GM19238 (cell line): ENCODE data around the gene COL18A1.
"Not testable (repeated sequence)": the region's sequence is repeated elsewhere in the genome, so short reads cannot be mapped to it uniquely, and the experiment has no call there.

ENCODE experiments used
- DNase-seq: peaks from one replicate; pipeline ENCODE4 v3.0.0; 2011; ENCODE audit warnings: low spot score; ENCODE audit not compliant: insufficient read length

Gene COL18A1

GRCh38 chr21:45367402-45368351 lies 37.3 kb upstream of the COL18A1 start:
- DNase-seq: no peak

GRCh38 chr21:45369018-45369417 lies 35.9 kb upstream of the COL18A1 start:
- not testable (repeated sequence) for DNase-seq

- no peak for DNase-seq
Observed at GRCh38 chr21:45370575-45370974, 34.4 kb upstream of the COL18A1 start.

- no peak for DNase-seq
Observed at GRCh38 chr21:45371081-45371480, 33.9 kb upstream of the COL18A1 start.

- no peak for DNase-seq
Observed at GRCh38 chr21:45371655-45372054, 33.3 kb upstream of the COL18A1 start.

- DNase-seq: no peak
Observed at GRCh38 chr21:45372732-45373355, 32.1 kb upstream of the COL18A1 start.

GRCh38 chr21:45373991-45374816 lies 30.8 kb upstream of the COL18A1 start:
- DNase-seq: no peak

GRCh38 chr21:45374826-45375455 lies 30.0 kb upstream of the COL18A1 start:
- DNase-seq: no peak

GRCh38 chr21:45376459-45377324 lies 28.3 kb upstream of the COL18A1 start:
- DNase-seq: no peak

GRCh38 chr21:45377325-45377709 lies 27.6 kb upstream of the COL18A1 start:
- no peak for DNase-seq

- DNase-seq: no peak
Observed at GRCh38 chr21:45377866-45378257, 27.1 kb upstream of the COL18A1 start.

GRCh38 chr21:45378258-45378966 lies 26.6 kb upstream of the COL18A1 start:
- DNase-seq: no peak

- DNase-seq: no peak
Observed at GRCh38 chr21:45379171-45379900, 25.6 kb upstream of the COL18A1 start.

GRCh38 chr21:45379901-45380330 lies 25.0 kb upstream of the COL18A1 start:
- no peak for DNase-seq

GRCh38 chr21:45380566-45380965 lies 24.4 kb upstream of the COL18A1 start:
- DNase-seq: no peak

GRCh38 chr21:45381036-45381787 lies 23.8 kb upstream of the COL18A1 start:
- no peak for DNase-seq

- DNase-seq: no peak
Observed at GRCh38 chr21:45381865-45382696, 22.9 kb upstream of the COL18A1 start.

GRCh38 chr21:45382697-45382997 lies 22.3 kb upstream of the COL18A1 start:
- DNase-seq: no peak
